Measurements from ENCODE around the gene PPT2. TPM values are rescaled to one million over a fixed set of nuclear protein-coding genes. Genes with fewer than 3 reads are reported as not detected.

The PPT2 gene, protein sequence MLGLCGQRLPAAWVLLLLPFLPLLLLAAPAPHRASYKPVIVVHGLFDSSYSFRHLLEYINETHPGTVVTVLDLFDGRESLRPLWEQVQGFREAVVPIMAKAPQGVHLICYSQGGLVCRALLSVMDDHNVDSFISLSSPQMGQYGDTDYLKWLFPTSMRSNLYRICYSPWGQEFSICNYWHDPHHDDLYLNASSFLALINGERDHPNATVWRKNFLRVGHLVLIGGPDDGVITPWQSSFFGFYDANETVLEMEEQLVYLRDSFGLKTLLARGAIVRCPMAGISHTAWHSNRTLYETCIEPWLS
- 10 to 100 TPM; 24.9 to 37.8 (median 26.7) TPM for polyA plus RNA-seq (ENCODE audit: insufficient read depth in 1 of 5, insufficient read length in 5 of 5, low replicate concordance in 1 of 5)
- long read RNA-seq, donor 1 = 0 reads
- long read RNA-seq, donor 2 = 0 reads
- long read RNA-seq, donor 3, partial matches to known transcripts = 0 of 3 reads
- long read RNA-seq, donor 3, other reads (novel, unspliced or antisense) = 0 of 3 reads
- long read RNA-seq, donor 4, partial matches to known transcripts = 0 of 2 reads
- long read RNA-seq, donor 4, other reads (novel, unspliced or antisense) = 0 of 2 reads
- long read RNA-seq, donor 5, partial matches to known transcripts = 0 of 3 reads
- long read RNA-seq, donor 5, other reads (novel, unspliced or antisense) = 0 of 3 reads
- long read RNA-seq, donor 6 = 0 reads
- long read RNA-seq, donor 7, partial matches to known transcripts = 0 of 6 reads
- long read RNA-seq, donor 7, other reads (novel, unspliced or antisense) = 0 of 6 reads
- long read RNA-seq, donor 8, partial matches to known transcripts = 0 of 1 reads
- long read RNA-seq, donor 8, other reads (novel, unspliced or antisense) = 0 of 1 reads

DNA sequence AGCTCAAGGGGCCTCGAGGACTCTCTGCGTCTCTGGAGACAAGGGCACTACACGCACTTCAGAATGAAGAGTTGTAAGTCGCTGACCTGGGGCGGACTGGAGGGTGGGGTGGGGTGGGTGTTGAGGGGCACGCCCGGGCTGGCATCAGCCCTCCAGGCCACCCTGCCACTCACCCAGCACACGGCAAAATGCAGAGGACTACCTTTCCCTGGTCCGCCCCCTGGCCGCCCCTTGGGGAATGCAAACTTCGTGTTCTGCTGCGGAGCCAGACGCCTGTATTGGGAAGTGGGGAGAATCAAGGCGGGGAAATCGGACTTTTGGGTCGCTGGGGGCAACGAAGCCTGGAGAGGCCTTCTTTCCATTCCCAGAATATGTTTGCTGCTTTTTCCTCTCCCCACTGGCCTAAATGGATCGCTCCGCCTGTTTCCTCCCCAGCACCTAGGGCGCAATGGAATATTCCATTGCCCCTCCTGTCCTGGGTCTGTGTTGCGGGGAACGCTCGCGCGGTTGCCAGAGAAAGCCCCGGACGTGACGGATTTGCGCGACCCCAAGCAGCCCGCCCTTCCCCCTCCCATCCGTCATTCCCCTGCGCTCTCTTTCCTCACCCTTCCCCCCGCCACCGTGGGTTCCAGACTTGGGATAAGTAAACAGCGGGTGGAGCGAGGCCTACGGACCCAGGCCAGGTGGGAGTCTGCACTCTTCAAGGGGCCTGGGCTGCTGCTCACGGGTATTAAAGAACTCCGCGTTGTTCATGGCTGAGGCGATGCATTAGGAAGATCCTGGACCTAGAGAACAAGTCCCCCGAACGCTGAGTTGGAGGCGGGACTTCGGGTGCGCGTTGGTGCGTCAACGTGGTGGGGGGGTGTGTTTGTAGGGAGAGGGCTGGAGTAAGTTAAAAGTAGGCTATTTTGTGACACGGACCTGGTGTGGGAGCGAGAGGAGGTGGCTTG is at the start of gene PPT2:
Gene PPT2, plus strand, starts transcription at position 578 of the 950 bp plus-strand sequence. CDS start 454 bp downstream, outside the sequence.
- peak; percentile 94 to 95 for DNase-seq

DNA sequence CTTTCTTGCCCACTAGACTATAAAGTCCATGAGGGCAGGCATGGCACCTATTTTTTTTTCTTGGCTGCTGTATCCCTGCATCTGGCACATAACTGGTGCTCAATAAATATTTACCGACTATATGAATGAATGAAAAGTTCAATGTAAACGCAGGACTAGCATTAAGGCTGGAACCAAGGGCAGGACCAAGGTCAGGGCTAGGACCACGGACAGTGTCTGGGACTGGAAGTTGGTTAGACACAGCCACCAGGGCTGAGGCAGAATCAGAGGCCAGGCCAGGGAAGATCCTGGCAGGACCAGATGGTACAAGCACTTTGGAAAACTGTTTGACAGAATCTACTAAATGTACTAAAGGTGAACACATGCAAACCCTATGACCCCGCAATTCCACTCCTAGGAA is 48.5 kb upstream of the PPT2 start:
- no peak for DNase-seq

DNA sequence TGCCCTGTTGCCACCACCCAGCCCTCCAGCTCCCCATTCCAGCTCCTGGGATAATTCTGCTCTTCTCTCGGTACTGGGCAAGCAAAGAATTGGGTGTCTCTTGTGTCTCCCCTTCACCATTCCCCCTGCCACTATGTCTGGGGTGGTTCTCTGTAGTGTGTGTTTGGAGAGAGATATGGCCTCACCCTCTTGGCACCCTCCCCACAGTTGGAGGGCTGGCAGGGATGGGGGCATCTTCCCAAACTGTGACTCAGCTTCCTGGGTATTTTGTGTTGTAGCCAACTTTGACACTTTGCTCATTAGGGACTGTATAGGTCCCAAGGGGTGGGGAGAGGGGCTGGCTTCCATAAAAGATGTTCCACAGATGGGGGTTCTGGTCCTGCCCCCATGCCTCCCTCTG is 46.5 kb upstream of the PPT2 start:
- no peak for DNase-seq

DNA sequence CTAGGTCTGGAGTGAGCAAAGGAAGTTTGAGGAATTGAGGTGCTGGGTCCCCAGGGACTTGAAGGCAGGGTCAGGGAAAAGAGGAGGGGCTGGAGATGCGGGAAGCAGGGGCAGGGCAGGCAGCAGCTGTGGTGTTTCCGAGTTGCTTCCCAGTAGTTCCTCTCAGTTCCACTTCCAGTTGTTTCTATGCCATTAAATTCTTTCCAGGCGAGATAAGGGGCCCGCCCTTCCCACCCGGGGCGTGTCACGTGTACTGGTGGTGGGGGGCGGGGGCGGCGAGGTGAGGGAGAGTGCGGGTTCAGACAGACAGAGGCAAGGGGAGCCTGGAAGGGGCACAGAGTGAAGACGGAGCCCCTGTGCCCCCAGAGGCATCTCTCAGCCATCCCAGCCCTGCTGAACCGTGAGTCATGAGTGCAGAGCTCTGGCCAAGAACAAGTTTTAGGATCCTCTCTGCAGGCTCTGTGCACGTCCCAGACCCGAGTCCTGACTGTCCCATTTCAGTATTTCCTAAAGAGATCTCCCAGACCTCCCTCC is 45.8 kb upstream of the PPT2 start:
- peak in 1 of 2 donors; percentile 52 for DNase-seq

GRCh38 chr6:32108727-32109113 is 45.2 kb upstream of the PPT2 start:
- DNase-seq = no peak

DNA sequence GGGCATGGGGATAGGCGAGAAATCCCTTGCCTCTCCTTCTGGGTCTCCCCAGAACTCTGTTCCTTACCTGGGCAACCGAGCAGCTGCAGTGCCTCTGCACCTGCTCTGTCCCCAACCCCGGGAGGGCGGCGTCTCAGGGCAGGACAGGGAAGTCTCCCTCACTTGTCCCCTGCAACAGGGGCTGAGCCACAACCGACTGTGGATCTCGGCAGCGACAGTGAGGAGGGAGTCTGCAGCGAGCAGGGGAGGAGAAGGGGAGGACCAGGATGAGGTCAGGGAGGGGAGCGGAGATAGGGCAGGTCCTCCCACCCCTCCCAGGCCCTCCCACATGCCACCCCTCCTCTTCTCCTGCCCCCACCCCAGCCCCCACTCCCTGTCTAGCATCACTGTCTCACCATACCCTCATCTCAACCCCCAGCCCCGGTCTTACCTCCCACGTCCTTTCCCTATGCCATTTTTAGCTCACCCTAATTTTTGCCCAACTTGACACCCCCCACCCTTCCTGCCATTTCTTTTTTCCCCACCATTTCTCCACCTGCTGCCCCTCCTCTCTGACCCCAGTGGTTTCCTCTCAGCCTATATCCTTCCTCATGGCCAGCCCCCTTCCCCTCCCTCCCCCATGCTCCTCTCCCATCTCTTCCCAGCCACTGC is 44.7 kb upstream of the PPT2 start, which contains the start of gene TNXB:
Gene TNXB, minus strand, starts transcription at position 225 of the 651 bp plus-strand sequence. CDS start 11,140 bp downstream, outside the sequence.
- DNase-seq = no peak

GRCh38 chr6:32109765-32110160 is 44.2 kb upstream of the PPT2 start:
- DNase-seq = no peak

DNA sequence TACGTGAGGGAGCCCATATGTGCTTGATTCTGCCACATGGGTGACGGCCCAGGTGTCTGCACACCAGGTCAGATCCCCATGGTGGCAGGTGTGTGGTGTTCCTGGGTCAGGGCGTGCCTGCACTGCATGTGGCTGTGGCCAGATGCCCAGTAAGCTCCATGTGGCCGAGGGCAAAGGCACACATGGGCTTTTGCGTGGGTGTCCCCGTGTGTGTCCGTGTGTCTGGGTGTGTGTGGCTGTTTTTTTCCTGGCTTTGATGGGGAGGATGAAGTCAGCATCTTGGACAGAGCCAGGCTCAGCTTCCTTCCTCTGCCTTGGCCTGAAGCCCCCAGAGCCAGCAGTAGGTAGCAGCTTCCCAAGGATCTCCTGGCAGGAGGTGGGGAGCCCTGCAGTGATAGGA is 43.3 kb upstream of the PPT2 start:
- DNase-seq = no peak

DNA sequence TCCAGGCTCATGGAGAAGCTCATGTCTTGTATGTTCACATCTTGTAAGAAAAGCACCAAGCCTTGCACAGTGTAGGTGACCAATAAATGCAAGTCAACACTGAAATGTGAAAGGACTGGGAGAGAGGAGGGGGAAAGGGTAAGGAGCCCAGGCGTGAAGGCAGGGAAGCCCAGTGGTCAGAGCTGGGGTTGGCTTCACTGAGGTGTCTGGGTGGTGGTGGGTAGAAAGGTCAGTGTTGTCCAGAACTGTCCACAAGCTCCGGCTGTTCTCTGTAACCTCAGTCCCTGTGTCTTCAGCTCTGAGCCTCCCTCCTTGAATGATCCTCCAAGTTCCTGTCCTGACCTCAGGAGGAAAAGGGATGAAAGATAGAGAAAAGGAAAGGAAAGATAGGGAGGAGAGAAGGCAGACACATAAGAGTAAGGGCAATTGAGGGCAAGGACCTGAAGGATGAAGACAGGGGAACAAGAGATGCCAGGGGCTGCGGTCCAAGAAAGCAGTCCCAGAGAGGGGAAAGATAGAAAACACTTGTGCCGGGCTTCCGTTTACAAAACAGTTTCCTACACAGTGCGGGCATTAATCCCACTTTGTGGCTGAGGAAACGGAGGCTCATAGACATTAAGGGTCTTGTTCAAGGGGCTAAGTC is 42.4 kb upstream of the PPT2 start:
- no peak for DNase-seq

- no peak for DNase-seq
These were observed 41.4 kb upstream of the PPT2 start for GRCh38 chr6:32112431-32112980.

GRCh38 chr6:32113386-32114352 is 40.3 kb upstream of the PPT2 start:
- peak; percentile 87 to 91 for DNase-seq

DNA sequence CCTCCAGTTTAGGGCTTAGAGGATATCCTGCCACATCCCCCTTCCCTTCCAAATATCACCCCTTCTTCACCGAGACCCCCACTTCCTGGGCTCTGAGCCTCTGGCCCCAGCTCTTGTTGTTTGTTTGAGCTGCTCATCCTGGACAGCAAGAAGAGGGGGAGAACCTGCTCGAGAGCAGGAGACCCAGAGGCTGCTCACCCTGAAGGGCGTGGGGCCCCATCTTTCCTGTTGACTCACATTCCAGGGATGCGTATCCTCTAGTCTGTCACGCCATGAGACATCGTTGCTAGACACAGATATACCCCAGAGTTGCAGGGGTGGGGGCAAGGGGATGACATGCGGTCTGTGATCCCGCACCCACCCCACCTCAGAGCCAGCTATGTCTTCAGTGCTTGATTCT is 39.1 kb upstream of the PPT2 start:
- DNase-seq = no peak

GRCh38 chr6:32115623-32116022 is 38.3 kb upstream of the PPT2 start:
- no peak for DNase-seq

DNA sequence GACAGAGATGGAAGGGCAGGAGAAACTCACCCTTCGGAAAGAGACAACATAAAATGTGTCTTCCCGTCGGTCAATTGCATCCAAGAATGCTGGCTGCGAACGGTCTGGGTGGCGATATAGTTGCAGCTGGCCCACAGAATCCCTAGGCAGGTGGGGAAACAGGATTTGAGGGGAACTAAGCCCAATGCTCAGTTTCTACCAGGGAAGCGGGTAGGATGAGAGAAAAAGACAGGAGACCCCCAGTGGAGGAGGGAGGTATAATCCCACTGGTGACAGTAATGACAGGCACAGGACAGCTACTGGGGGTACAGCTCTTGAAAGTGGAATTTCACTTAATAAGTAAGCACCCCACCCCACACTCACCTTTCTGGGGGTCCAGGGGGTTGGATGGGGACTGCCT is 37.3 kb upstream of the PPT2 start:
- DNase-seq = no peak

DNA sequence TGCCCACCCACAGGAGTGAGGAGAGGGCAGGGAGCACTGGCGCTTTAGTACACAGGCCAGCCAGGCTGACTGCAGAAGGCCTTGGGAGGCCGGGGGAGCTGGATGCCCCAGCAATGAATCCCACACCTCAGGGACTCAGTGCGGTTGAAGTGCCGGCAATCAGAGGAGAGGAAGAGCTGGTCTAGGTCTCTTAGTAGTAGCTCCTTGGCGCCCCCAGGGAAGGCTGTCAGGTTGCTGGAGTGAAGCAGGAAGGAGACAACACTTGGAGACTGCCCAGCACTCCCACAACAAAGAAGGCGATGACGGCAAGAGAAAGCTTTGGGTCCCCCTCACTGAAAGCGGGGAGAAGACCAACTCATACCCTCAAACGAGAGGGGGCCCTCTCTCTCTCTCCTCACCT is 36.5 kb upstream of the PPT2 start:
- DNase-seq = no peak

- DNase-seq = peak; percentile 74 to 82
These were observed 34.9 kb upstream of the PPT2 start for GRCh38 chr6:32118782-32119628.

DNA sequence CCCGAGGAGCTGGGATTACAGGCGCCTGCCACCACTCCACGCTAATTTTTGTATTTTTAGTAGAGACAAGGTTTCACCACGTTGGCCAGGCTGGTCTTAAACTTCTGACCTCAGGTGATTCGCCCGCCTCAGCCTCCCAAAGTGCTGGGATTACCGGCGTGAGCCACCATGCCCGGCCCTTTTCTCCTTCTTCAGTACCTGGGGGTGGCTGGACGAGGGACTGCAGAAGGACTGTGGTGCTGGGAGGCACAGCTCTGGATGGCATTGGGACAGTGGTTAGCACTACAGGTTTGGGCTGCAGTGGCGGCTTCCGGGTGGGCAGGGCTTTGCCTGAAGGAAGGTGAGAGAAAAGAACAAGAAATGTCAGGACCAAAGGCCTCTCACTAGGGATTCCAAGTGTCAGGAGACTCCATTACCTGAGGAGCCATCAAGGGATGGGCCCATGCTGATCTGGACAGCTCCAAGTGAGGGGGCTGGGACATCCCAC is 33.3 kb upstream of the PPT2 start:
- DNase-seq = no peak

All from right lung (tissue), 10 donors.